ENCODE results near the gene SLC2A14. TPM values are rescaled to one million over a fixed set of nuclear protein-coding genes. Genes with fewer than 3 reads are reported as not detected.
"Not testable (repeated sequence)": the region's sequence is repeated elsewhere in the genome, so short reads cannot be mapped to it uniquely, and the experiment has no call there.

The SLC2A14 gene
- total and polyA plus RNA-seq, 2 experiments from 2014 or later, result 0.26 TPM; not detected in 1

DNA sequence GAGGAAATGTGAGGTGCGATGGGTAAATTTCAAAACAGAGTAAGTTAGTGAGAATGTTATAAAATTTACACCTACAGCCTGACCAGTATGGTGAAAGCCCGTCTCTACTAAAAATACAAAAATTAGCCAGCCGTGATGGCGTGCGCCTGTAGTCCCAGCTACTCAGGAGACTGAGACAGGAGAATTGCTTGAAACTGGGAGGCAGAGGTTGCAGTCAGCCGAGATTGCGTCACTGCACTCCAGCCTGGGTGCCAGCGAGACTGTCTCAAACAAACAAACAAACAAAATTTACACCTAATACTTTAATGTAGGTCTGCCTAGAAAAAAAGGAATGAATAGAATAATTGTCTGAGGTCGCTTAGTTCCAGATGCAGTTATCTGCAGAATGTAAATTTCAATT is 37.6 kb downstream of the SLC2A14 start:
- H3K27ac ChIP-seq, result no peak overlapping the region

DNA sequence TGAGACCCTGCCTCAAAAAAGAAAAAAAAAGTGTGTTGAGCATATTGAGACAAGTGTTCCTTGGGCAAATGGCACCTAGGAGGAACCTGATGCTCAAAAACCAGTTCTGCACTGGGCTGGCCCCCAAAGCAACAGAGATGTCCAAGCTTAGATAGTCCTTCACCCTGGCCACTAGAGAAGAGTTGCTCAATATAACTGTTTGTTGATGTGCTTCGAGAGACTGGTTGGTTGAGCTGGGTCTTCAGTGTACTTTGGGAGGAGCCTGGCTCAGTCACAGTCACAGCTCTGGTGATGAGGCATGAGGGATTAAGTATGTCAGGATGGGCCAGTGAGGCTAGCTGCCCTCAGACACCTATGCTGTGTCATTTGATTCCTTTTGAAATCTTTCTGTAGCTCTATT is 38.0 kb downstream of the SLC2A14 start:
- DNase-seq (ENCODE audit: low read depth in 1 of 2, low spot score in 1 of 2), result no peak
- H3K27ac ChIP-seq, result no peak overlapping the region
- H3K27me3 ChIP-seq, result no peaks in the 10 kb centered on the region
- H3K4me3 ChIP-seq, result no peak overlapping the region
- TF ChIP-seq, protein P1, sequence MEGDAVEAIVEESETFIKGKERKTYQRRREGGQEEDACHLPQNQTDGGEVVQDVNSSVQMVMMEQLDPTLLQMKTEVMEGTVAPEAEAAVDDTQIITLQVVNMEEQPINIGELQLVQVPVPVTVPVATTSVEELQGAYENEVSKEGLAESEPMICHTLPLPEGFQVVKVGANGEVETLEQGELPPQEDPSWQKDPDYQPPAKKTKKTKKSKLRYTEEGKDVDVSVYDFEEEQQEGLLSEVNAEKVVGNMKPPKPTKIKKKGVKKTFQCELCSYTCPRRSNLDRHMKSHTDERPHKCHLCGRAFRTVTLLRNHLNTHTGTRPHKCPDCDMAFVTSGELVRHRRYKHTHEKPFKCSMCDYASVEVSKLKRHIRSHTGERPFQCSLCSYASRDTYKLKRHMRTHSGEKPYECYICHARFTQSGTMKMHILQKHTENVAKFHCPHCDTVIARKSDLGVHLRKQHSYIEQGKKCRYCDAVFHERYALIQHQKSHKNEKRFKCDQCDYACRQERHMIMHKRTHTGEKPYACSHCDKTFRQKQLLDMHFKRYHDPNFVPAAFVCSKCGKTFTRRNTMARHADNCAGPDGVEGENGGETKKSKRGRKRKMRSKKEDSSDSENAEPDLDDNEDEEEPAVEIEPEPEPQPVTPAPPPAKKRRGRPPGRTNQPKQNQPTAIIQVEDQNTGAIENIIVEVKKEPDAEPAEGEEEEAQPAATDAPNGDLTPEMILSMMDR (IDR thresholded peaks at IDR 0.05; ENCODE audit: low read depth, low read length), result no peak
- no peaks in the 10 kb centered on the region for H3K4me1 ChIP-seq (ENCODE audit: low read depth)
- no peaks in the 10 kb centered on the region for H3K9me3 ChIP-seq (ENCODE audit: low read depth)
- no peaks in the 10 kb centered on the region for H3K36me3 ChIP-seq

More for the DNA sequence above, 37.6 kb downstream of the SLC2A14 start:
- Histone ChIP-seq H3K4me1 (ENCODE audit: low read depth) (no peaks in the 10 kb centered on the region), H3K36me3 (no peaks in the 10 kb centered on the region), H3K27me3 (no peaks in the 10 kb centered on the region), H3K4me3 (no peak overlapping the region), H3K9me3 (ENCODE audit: low read depth) (no peaks in the 10 kb centered on the region)
- TF ChIP-seq, protein P1 (IDR thresholded peaks at IDR 0.05; ENCODE audit: low read depth, low read length), result no peak
- DNase-seq (ENCODE audit: low read depth in 1 of 2, low spot score in 1 of 2), result no peak

DNA sequence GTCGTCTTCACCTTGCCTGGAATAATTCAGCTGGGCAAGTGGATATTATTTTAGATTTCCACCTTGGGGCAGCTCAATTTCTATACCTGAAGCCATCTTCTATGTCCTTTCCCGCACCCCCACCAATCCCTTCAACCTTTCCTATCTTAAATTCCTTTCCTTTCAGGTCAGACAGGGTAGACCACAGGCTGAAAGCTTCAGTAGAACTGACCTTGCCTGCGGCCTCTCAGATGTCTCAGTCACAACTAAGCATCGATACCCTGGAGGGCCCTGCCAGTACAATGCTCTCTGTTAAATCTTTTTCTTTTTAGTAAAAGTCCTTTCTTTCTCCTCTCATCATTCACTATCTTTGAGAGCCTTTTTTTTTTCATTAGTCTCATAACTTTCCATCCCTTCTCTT is 38.9 kb downstream of the SLC2A14 start:
- Histone ChIP-seq H3K36me3 (no peaks in the 10 kb centered on the region), H3K9me3 (ENCODE audit: low read depth) (no peaks in the 10 kb centered on the region), H3K4me3 (no peak overlapping the region), H3K4me1 (ENCODE audit: low read depth) (no peaks in the 10 kb centered on the region), H3K27me3 (no peaks in the 10 kb centered on the region), H3K27ac (no peak overlapping the region)
- DNase-seq (ENCODE audit: low read depth in 1 of 2, low spot score in 1 of 2), result no peak
- TF ChIP-seq, protein P1 (IDR thresholded peaks at IDR 0.05; ENCODE audit: low read depth, low read length), result no peak

DNA sequence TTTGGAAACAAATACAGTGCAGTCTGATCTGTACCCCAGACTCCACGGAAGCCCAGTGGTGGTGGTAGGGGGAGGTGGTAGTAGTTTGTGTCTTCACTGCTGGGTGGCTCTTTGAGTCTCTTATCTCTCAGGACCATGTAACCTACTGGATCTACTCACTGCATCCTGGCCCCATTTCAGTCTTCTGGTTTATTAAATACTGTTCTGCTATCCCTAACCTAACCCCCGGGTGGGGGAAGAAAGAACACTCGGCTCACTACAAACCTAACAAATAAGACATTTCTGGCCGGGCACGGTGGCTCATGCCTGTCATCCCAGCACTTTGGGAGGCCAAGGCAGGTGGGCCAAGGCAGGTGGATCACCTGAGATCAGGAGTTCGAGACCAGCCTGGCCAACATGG is 39.5 kb downstream of the SLC2A14 start:
- not testable (repeated sequence) for H3K9me3 ChIP-seq (ENCODE audit: low read depth); H3K27me3 ChIP-seq; H3K4me3 ChIP-seq; H3K36me3 ChIP-seq; H3K27ac ChIP-seq; DNase-seq (ENCODE audit: low read depth in 1 of 2, low spot score in 1 of 2); H3K4me1 ChIP-seq (ENCODE audit: low read depth)

DNA sequence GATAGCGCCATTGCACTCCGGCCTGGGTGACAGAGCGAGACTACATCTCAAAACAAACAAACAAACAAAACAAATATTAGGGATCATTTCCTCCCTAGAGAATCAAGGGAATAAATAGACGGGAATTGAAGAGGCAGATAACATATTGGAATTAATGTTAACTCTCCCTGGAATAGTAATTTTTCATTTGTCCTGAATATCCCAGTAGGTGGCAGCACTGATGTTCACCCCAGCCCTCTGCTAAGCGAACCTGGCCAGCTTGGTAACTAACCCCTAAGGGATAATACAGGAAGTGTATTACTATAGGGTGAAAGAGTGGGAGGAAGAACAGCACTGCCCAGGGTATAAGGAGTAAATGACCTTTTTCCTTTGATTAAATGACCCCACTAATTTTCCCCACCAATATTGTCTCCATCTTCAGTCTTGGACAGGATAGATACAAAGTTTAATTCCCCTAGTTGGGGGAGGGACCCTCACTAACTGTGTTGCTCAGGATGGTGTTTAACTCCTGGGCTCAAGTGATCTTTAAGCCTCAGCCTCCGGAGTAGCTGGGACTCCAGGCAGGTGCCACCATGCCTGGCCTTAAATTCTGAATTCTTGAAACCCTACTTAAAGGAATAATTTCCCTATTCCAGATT is 40.5 kb downstream of the SLC2A14 start:
- Histone ChIP-seq H3K36me3 (no peaks in the 10 kb centered on the region), H3K27ac (no peak overlapping the region), H3K27me3 (no peaks in the 10 kb centered on the region), H3K4me1 (ENCODE audit: low read depth) (no peaks in the 10 kb centered on the region), H3K4me3 (no peak overlapping the region), H3K9me3 (ENCODE audit: low read depth) (no peaks in the 10 kb centered on the region)
- TF ChIP-seq, protein P1 (IDR thresholded peaks at IDR 0.05; ENCODE audit: low read depth, low read length), result peak; percentile 67
- peak; percentile 68 to 78 for DNase-seq (ENCODE audit: low read depth in 1 of 2, low spot score in 1 of 2)

DNA sequence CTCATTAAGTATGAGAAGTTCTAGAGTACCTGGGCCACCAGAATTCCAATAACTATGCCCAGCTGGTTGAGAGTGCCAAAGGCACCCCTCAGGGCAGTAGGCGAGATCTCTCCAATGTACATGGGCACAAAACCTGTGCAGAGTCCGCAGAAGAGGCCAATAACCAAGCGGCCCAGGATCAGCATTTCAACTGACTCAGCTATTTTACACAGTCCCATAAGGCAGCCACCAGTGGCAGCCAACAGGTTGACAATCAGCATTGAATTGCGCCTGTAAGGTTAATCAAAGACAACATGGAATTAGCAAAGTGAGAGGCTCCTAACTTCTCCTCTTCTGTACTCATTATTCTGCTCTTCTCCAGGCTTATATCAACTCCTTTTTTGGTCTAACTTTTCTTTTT is 43.0 kb downstream of the SLC2A14 start:
- not testable (repeated sequence) for H3K27me3 ChIP-seq; DNase-seq (ENCODE audit: low read depth in 1 of 2, low spot score in 1 of 2); H3K9me3 ChIP-seq (ENCODE audit: low read depth); H3K4me1 ChIP-seq (ENCODE audit: low read depth); H3K36me3 ChIP-seq; H3K27ac ChIP-seq; H3K4me3 ChIP-seq

DNA sequence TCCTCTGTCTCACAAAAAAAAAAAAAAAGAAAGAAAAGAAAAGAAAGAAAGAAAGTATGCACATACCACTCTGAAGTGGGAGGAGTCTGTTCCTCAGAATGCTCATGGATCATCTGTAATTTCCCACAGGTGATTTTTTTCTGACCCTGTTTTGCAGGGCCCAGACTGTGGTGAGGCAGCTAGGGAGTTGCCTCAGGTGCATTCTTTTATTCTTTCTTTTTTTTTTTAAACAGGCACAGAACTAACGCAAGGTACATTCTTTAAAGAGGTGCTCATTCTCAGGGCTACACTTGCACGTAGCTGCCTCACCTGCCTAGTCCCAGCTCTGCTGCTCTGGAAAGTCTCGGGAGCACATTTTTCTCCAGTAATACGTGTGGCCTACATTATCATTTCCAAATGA is 47.0 kb downstream of the SLC2A14 start:
- not testable (repeated sequence) for H3K36me3 ChIP-seq; DNase-seq (ENCODE audit: low read depth in 1 of 2, low spot score in 1 of 2); H3K27ac ChIP-seq; H3K9me3 ChIP-seq (ENCODE audit: low read depth); H3K4me3 ChIP-seq; H3K27me3 ChIP-seq; H3K4me1 ChIP-seq (ENCODE audit: low read depth)

Data from cardiac muscle cell (in vitro differentiated cells and primary cell).